Measurements from ENCODE around the gene PTPRM. TPM values are rescaled to one million over a fixed set of nuclear protein-coding genes. Genes with fewer than 3 reads are reported as not detected.

PTPRM gene
- total RNA-seq, 1 experiment from 2014 or later: 11.1 TPM

DNA sequence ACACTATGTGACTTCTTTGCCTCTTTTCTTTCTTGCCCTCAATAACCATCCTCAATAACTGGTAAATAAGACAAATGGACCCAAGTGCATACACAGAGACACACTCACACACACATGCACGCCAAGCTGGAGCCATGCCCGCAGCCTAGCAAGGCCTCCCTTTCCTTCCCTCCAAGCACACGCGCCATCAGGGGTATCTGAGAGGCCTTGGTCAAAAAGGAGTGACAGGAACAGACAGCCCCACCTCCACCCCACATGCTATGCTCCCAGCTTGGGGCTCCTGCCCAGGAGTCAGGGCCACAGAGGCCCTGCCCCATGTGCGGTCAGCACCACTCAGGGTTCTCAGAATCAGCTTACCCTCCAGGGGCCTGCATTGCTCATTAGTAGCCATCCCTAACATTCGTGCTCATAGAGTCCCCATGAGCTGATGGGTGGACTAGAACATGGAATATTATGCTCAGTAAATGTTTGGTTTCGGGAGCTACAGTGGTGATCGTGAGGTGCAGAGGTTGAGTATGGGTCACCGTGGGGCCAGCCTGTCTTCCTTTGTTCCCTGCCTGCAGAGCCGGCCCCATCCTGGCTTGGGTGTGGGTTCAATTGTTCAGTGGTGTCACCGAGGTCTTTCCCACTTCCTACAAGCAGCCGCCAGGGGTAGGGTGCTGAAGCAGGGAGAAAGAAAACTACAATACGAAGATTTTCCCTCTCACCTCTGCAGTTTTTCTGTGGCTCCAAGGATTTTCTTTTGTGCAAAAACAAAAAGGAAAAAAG lies 884.0 kb downstream of the PTPRM start (continued):
- TF ChIP-seq, protein P1, sequence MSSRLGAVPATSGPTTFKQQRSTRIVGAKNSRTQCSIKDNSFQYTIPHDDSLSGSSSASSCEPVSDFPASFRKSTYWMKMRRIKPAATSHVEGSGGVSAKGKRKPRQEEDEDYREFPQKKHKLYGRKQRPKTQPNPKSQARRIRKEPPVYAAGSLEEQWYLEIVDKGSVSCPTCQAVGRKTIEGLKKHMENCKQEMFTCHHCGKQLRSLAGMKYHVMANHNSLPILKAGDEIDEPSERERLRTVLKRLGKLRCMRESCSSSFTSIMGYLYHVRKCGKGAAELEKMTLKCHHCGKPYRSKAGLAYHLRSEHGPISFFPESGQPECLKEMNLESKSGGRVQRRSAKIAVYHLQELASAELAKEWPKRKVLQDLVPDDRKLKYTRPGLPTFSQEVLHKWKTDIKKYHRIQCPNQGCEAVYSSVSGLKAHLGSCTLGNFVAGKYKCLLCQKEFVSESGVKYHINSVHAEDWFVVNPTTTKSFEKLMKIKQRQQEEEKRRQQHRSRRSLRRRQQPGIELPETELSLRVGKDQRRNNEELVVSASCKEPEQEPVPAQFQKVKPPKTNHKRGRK (CRISPR knock-in tag; IDR thresholded peaks at IDR 0.05; ENCODE audit: borderline replicate concordance): no peak

DNA sequence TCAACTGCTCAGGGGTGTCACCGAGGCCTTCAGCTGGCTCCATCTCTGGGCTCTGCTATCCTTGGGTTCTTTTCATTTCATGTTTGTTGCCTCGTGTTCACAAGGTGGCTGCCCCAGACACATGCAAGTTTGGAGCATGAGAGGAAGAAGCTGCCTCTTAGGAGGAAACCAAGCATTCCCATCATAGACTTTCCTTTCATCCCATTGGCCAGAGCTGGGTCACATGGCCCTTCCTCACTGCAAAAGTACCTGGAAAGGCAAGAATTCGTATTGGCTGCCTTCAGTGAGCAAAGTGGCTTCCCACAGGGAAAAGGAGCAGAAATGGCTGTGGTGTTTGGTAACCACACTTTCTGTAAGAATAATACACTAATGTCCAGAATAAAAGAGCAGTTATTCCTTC lies 886.4 kb downstream of the PTPRM start:
- H3K9me3 Mint-ChIP-seq: no peaks in the 10 kb centered on the region; the same call in 1 of the 2 replicates
- no peak overlapping the region for H3K4me3 Mint-ChIP-seq
- ATAC-seq: no peak
- H3K27ac Mint-ChIP-seq: no peak overlapping the region
- no peak for DNase-seq (ENCODE audit: low spot score)
- ChIA-PET POLR2A (no interaction called here), CTCF (no interaction called here)
- H3K36me3 Mint-ChIP-seq: no peaks in the 10 kb centered on the region
- no peaks in the 10 kb centered on the region for H3K27me3 Mint-ChIP-seq (ENCODE audit: low read depth)
- peaks cover 2% of the 10 kb centered on the region; the same call in 1 of the 2 replicates for H3K4me1 Mint-ChIP-seq
- TF ChIP-seq, protein P2, sequence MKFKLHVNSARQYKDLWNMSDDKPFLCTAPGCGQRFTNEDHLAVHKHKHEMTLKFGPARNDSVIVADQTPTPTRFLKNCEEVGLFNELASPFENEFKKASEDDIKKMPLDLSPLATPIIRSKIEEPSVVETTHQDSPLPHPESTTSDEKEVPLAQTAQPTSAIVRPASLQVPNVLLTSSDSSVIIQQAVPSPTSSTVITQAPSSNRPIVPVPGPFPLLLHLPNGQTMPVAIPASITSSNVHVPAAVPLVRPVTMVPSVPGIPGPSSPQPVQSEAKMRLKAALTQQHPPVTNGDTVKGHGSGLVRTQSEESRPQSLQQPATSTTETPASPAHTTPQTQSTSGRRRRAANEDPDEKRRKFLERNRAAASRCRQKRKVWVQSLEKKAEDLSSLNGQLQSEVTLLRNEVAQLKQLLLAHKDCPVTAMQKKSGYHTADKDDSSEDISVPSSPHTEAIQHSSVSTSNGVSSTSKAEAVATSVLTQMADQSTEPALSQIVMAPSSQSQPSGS (CRISPR knock-in tag; IDR thresholded peaks at IDR 0.05; ENCODE audit: borderline replicate concordance, low read depth): no peak
- TF ChIP-seq, protein P3, sequence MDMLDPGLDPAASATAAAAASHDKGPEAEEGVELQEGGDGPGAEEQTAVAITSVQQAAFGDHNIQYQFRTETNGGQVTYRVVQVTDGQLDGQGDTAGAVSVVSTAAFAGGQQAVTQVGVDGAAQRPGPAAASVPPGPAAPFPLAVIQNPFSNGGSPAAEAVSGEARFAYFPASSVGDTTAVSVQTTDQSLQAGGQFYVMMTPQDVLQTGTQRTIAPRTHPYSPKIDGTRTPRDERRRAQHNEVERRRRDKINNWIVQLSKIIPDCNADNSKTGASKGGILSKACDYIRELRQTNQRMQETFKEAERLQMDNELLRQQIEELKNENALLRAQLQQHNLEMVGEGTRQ (CRISPR knock-in tag; IDR thresholded peaks at IDR 0.05): peak; percentile 80
- TF ChIP-seq, protein P4, sequence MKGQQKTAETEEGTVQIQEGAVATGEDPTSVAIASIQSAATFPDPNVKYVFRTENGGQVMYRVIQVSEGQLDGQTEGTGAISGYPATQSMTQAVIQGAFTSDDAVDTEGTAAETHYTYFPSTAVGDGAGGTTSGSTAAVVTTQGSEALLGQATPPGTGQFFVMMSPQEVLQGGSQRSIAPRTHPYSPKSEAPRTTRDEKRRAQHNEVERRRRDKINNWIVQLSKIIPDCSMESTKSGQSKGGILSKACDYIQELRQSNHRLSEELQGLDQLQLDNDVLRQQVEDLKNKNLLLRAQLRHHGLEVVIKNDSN (CRISPR knock-in tag; IDR thresholded peaks at IDR 0.05): peak; percentile 48; the same call in 1 of the 2 replicates
- TF ChIP-seq ZNF263 (CRISPR knock-in tag; IDR thresholded peaks at IDR 0.05; ENCODE audit: low read depth): no peak

DNA sequence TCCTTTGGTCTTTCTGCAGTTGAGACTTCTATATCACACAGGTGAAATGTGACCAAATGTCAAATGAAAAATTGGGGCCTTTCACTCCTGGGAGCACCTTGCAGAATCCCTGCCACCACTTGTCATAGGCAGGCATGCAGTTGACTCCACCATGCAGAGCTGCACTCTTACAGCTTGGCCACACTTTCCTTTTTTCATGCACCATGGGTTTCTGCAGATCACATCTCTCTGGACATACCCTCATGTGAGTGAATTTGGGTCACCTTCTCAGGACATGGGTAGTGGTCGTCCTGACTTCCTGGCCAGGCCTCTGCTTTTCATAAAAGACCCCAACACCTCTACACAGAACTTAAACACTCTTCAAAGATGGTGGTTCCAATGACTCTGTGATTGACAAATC lies 887.0 kb downstream of the PTPRM start:
- Mint-ChIP-seq H3K4me3 (no peak overlapping the region), H3K9me3 (no peaks in the 10 kb centered on the region; the same call in 1 of the 2 replicates), H3K4me1 (peaks cover 2% of the 10 kb centered on the region; the same call in 1 of the 2 replicates), H3K36me3 (no peaks in the 10 kb centered on the region), H3K27me3 (ENCODE audit: low read depth) (no peaks in the 10 kb centered on the region), H3K27ac (no peak overlapping the region)
- POLR2A ChIA-PET: no interaction called here
- ATAC-seq (no peak), DNase-seq (ENCODE audit: low spot score) (no peak)
- CTCF ChIA-PET: no interaction called here
- TF ChIP-seq HMGA2 (CRISPR knock-in tag; IDR thresholded peaks at IDR 0.05): no peak
- TF ChIP-seq SP1 (CRISPR knock-in tag; conservative IDR thresholded peaks at IDR 0.05): no peak
- TF ChIP-seq, protein P5, sequence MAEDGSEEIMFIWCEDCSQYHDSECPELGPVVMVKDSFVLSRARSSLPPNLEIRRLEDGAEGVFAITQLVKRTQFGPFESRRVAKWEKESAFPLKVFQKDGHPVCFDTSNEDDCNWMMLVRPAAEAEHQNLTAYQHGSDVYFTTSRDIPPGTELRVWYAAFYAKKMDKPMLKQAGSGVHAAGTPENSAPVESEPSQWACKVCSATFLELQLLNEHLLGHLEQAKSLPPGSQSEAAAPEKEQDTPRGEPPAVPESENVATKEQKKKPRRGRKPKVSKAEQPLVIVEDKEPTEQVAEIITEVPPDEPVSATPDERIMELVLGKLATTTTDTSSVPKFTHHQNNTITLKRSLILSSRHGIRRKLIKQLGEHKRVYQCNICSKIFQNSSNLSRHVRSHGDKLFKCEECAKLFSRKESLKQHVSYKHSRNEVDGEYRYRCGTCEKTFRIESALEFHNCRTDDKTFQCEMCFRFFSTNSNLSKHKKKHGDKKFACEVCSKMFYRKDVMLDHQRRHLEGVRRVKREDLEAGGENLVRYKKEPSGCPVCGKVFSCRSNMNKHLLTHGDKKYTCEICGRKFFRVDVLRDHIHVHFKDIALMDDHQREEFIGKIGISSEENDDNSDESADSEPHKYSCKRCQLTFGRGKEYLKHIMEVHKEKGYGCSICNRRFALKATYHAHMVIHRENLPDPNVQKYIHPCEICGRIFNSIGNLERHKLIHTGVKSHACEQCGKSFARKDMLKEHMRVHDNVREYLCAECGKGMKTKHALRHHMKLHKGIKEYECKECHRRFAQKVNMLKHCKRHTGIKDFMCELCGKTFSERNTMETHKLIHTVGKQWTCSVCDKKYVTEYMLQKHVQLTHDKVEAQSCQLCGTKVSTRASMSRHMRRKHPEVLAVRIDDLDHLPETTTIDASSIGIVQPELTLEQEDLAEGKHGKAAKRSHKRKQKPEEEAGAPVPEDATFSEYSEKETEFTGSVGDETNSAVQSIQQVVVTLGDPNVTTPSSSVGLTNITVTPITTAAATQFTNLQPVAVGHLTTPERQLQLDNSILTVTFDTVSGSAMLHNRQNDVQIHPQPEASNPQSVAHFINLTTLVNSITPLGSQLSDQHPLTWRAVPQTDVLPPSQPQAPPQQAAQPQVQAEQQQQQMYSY (CRISPR knock-in tag; IDR thresholded peaks at IDR 0.05): no peak
- no peak for TF ChIP-seq ESRRA (CRISPR knock-in tag; IDR thresholded peaks at IDR 0.05; ENCODE audit: borderline replicate concordance)
